HepG2 (cell line): ENCODE results near the gene EFNA2. TPM values are rescaled to one million over a fixed set of nuclear protein-coding genes. Genes with fewer than 3 reads are reported as not detected.

ENCODE experiments used
- FOXK2 ChIP-seq: fragments of 450-650 bp; IDR thresholded peaks from 2 replicates; pipeline ENCODE4 v1.6.1; 2016
- HDAC6 ChIP-seq: fragments of 200-600 bp; sonication (generic); IDR thresholded peaks from 2 replicates; pipeline ENCODE4 v1.7.0; 2017; ENCODE audit warnings: mild to moderate bottlenecking, antibody characterized with exemption, low read length, low read depth
- KLF11 ChIP-seq: IDR thresholded peaks from 2 replicates; pipeline ENCODE4 v1.6.1; 2016; ENCODE audit warnings: missing compliant biosample characterization
- MTF1 ChIP-seq: sonication (generic); formaldehyde crosslinking; IDR thresholded peaks from 2 replicates; pipeline ENCODE4 v1.5.0; 2020; ENCODE audit warnings: missing genetic modification reagents
- NFYC ChIP-seq: IDR thresholded peaks from 2 replicates; pipeline ENCODE4 v1.6.1; 2016; ENCODE audit warnings: missing genetic modification reagents, missing compliant biosample characterization
- RNF2 ChIP-seq: fragments of 450-650 bp; conservative IDR thresholded peaks from 2 replicates; pipeline ENCODE4 v1.6.1; 2016; ENCODE audit warnings: low read depth
- SATB2 ChIP-seq: sonication (generic); formaldehyde crosslinking; IDR thresholded peaks from 2 replicates; pipeline ENCODE4 v1.5.0; 2020; ENCODE audit warnings: missing genetic modification reagents
- SETDB1 ChIP-seq: sonication (generic); formaldehyde crosslinking; IDR thresholded peaks from 2 replicates; pipeline ENCODE4 v1.5.1; 2020; ENCODE audit warnings: missing genetic modification reagents, mild to moderate bottlenecking, borderline replicate concordance
- SNAPC2 ChIP-seq: sonication (generic); formaldehyde crosslinking; IDR thresholded peaks from 2 replicates; pipeline ENCODE4 v1.8.1; 2022; ENCODE audit warnings: mild to moderate bottlenecking, missing genetic modification reagents
- U2AF1 ChIP-seq: fragments of 200-400 bp; formaldehyde crosslinking; optimal IDR thresholded peaks from 2 replicates; pipeline ENCODE3; 2017; ENCODE audit warnings: mild to moderate bottlenecking, low read depth, low read length
- WIZ ChIP-seq: sonication (generic); formaldehyde crosslinking; IDR thresholded peaks from 2 replicates; pipeline ENCODE4 v1.5.1; 2020; ENCODE audit warnings: mild to moderate bottlenecking, missing genetic modification reagents
- ZBTB38 ChIP-seq: sonication (generic); formaldehyde crosslinking; IDR thresholded peaks from 2 replicates; pipeline ENCODE4 v1.5.1; 2020; ENCODE audit warnings: mild to moderate bottlenecking, missing genetic modification reagents
- ZBTB7B ChIP-seq: sonication (generic); formaldehyde crosslinking; IDR thresholded peaks from 2 replicates; pipeline ENCODE4 v1.4.0; 2020; ENCODE audit warnings: missing genetic modification reagents
- ZNF333 ChIP-seq: sonication (generic); formaldehyde crosslinking; IDR thresholded peaks from 2 replicates; pipeline ENCODE4 v1.4.0; 2020; ENCODE audit warnings: mild to moderate bottlenecking, missing genetic modification reagents, borderline replicate concordance
- ZNF510 ChIP-seq: sonication (generic); formaldehyde crosslinking; IDR thresholded peaks from 2 replicates; pipeline ENCODE4 v1.4.0; 2020; ENCODE audit warnings: low read depth, mild to moderate bottlenecking, missing genetic modification reagents
- ZNF543 ChIP-seq: sonication (generic); formaldehyde crosslinking; IDR thresholded peaks from 2 replicates; pipeline ENCODE4 v1.4.0; 2020; ENCODE audit warnings: mild to moderate bottlenecking, missing genetic modification reagents
- ZNF564 ChIP-seq: sonication (generic); formaldehyde crosslinking; IDR thresholded peaks from 2 replicates; pipeline ENCODE4 v1.8.1; 2023; ENCODE audit warnings: mild to moderate bottlenecking, missing genetic modification reagents
- ZNF569 ChIP-seq: sonication (generic); formaldehyde crosslinking; IDR thresholded peaks from 2 replicates; pipeline ENCODE4 v1.5.0; 2020; ENCODE audit warnings: mild to moderate bottlenecking, missing genetic modification reagents, moderate library complexity, borderline replicate concordance
- ZNF670 ChIP-seq: sonication (generic); formaldehyde crosslinking; IDR thresholded peaks from 2 replicates; pipeline ENCODE4 v1.8.0; 2022; ENCODE audit warnings: mild to moderate bottlenecking, missing genetic modification reagents, borderline replicate concordance
- ZNF674 ChIP-seq: sonication (generic); formaldehyde crosslinking; IDR thresholded peaks from 2 replicates; pipeline ENCODE4 v1.5.0; 2020; ENCODE audit warnings: low read depth, mild to moderate bottlenecking, missing genetic modification reagents
- ZNF766 ChIP-seq: sonication (generic); formaldehyde crosslinking; IDR thresholded peaks from 2 replicates; pipeline ENCODE4 v1.5.0; 2020; ENCODE audit warnings: missing genetic modification reagents, borderline replicate concordance
- ZNF772 ChIP-seq: sonication (generic); formaldehyde crosslinking; IDR thresholded peaks from 2 replicates; pipeline ENCODE4 v1.5.0; 2020; ENCODE audit warnings: mild to moderate bottlenecking, missing genetic modification reagents
- polyA plus RNA-seq, 8 experiments: library from polyadenylated mRNA; depleted of rRNA in 3 of 8; stranded (reverse) in 7 of 8; unstranded in 1 of 8; fragments of >200 nt; fragmentation: Illumina TruSeq in 4 of 8; extraction: Trizol in 4 of 8; gene quantifications; 2 replicates each; pipeline versions ENCODE4 v1.2.1 to v1.2.3, GENCODE V29; 2011 to 2016; ENCODE audit warnings: low read depth in 4 of 8, missing spikeins in 1 of 8, mixed read lengths in 1 of 8; ENCODE audit not compliant: insufficient read depth in 1 of 8
- total RNA-seq, 5 experiments: library from RNA; depleted of rRNA; stranded (reverse); fragments of >200 nt; fragmentation: Illumina TruSeq; extraction: Trizol; gene quantifications; 2 replicates each; pipeline ENCODE4 v1.2.3, GENCODE V29; 2016; ENCODE audit warnings: low read depth in 1 of 5
- TF ChIP-seq, protein P1 (sequence below): sonication (generic); formaldehyde crosslinking; IDR thresholded peaks from 2 replicates; pipeline ENCODE4 v1.5.0; 2020; ENCODE audit warnings: missing genetic modification reagents
- TF ChIP-seq, protein P2 (sequence below): sonication (generic); formaldehyde crosslinking; IDR thresholded peaks from 2 replicates; pipeline ENCODE4 v1.5.0; 2020; ENCODE audit warnings: mild to moderate bottlenecking, low read depth, missing genetic modification reagents, borderline replicate concordance
- TF ChIP-seq, protein P3 (sequence below): sonication (generic); formaldehyde crosslinking; IDR thresholded peaks from 2 replicates; pipeline ENCODE4 v1.4.0; 2020; ENCODE audit warnings: missing genetic modification reagents
- TF ChIP-seq, protein P4 (sequence below): sonication (generic); formaldehyde crosslinking; IDR thresholded peaks from 2 replicates; pipeline ENCODE4 v1.5.0; 2020; ENCODE audit warnings: missing genetic modification reagents, mild to moderate bottlenecking, borderline replicate concordance
- TF ChIP-seq, protein P5 (sequence below): sonication (generic); formaldehyde crosslinking; conservative IDR thresholded peaks from 2 replicates; pipeline ENCODE4 v1.4.0; 2020; ENCODE audit warnings: missing genetic modification reagents

Gene EFNA2
- total and polyA plus RNA-seq, 2 of the 13 experiments (the other 11 are each of a cell fraction or from before 2014, with no cell fraction given), result 6.0 to 9.9 TPM

DNA sequence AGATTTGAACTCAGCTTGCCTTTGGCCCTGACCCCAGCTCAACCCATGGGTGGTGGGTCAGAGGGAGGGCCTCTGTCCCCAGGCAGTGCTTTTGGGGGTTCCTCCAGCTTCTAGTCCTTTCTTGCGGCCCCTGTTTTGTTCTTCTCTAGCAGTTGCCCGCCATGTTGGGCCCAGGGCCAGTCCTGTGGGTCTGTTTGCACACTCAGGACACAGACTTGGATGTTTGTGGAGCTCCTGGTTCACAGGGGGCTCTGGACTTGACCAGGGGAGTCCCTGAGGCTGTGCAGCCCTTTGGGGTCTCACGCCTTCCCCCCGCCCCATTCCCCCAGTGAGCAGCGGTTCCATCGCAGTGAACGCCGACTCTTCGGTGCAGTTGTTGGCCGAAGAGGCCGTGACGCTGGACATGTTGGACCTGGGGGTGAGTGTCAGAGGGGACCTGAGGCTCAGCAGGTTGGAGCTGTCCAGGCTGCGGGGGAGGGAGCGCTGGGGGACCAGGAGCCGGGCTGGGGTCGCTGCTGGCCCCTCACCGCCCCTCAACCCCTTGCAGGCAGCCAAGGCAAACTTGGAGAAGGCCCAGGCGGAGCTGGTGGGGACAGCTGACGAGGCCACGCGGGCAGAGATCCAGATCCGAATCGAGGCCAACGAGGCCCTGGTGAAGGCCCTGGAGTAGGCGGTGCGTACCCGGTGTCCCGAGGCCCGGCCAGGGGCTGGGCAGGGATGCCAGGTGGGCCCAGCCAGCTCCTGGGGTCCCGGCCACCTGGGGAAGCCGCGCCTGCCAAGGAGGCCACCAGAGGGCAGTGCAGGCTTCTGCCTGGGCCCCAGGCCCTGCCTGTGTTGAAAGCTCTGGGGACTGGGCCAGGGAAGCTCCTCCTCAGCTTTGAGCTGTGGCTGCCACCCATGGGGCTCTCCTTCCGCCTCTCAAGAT, 41.6 kb upstream of the EFNA2 start (continued):
- TF ChIP-seq ZNF772 (CRISPR knock-in tag) (no peak), NFYC (CRISPR knock-in tag) (no peak), ZNF333 (CRISPR knock-in tag) (no peak), FOXK2 (no peak), ZNF766 (CRISPR knock-in tag) (no peak), SNAPC2 (CRISPR knock-in tag) (no peak), ZNF543 (CRISPR knock-in tag) (no peak; the same call in 1 of the 2 replicates), ZNF564 (no peak), ZBTB7B (CRISPR knock-in tag) (no peak), ZBTB38 (CRISPR knock-in tag) (peak; percentile 98), ZNF569 (no peak), SETDB1 (CRISPR knock-in tag) (no peak), ZNF674 (CRISPR knock-in tag) (no peak; the same call in 1 of the 2 replicates), KLF11 (no peak), MTF1 (CRISPR knock-in tag) (no peak), ZNF670 (CRISPR knock-in tag) (peak; percentile 4; the same call in 1 of the 2 replicates), HDAC6 (no peak), WIZ (CRISPR knock-in tag) (no peak), U2AF1 (no peak), RNF2 (no peak), SATB2 (CRISPR knock-in tag) (0 out of 2 replicates have a peak, but pooled peaks have one; percentile 64), ZNF510 (no peak)
- TF ChIP-seq, protein P1, sequence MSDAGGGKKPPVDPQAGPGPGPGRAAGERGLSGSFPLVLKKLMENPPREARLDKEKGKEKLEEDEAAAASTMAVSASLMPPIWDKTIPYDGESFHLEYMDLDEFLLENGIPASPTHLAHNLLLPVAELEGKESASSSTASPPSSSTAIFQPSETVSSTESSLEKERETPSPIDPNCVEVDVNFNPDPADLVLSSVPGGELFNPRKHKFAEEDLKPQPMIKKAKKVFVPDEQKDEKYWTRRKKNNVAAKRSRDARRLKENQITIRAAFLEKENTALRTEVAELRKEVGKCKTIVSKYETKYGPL (CRISPR knock-in tag), result no peak
- TF ChIP-seq, protein P2, sequence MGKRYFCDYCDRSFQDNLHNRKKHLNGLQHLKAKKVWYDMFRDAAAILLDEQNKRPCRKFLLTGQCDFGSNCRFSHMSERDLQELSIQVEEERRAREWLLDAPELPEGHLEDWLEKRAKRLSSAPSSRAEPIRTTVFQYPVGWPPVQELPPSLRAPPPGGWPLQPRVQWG (CRISPR knock-in tag), result no peak
- TF ChIP-seq, protein P3, sequence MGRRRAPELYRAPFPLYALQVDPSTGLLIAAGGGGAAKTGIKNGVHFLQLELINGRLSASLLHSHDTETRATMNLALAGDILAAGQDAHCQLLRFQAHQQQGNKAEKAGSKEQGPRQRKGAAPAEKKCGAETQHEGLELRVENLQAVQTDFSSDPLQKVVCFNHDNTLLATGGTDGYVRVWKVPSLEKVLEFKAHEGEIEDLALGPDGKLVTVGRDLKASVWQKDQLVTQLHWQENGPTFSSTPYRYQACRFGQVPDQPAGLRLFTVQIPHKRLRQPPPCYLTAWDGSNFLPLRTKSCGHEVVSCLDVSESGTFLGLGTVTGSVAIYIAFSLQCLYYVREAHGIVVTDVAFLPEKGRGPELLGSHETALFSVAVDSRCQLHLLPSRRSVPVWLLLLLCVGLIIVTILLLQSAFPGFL, result no peak
- TF ChIP-seq, protein P4, sequence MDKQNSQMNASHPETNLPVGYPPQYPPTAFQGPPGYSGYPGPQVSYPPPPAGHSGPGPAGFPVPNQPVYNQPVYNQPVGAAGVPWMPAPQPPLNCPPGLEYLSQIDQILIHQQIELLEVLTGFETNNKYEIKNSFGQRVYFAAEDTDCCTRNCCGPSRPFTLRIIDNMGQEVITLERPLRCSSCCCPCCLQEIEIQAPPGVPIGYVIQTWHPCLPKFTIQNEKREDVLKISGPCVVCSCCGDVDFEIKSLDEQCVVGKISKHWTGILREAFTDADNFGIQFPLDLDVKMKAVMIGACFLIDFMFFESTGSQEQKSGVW (CRISPR knock-in tag), result no peak
- TF ChIP-seq, protein P5, sequence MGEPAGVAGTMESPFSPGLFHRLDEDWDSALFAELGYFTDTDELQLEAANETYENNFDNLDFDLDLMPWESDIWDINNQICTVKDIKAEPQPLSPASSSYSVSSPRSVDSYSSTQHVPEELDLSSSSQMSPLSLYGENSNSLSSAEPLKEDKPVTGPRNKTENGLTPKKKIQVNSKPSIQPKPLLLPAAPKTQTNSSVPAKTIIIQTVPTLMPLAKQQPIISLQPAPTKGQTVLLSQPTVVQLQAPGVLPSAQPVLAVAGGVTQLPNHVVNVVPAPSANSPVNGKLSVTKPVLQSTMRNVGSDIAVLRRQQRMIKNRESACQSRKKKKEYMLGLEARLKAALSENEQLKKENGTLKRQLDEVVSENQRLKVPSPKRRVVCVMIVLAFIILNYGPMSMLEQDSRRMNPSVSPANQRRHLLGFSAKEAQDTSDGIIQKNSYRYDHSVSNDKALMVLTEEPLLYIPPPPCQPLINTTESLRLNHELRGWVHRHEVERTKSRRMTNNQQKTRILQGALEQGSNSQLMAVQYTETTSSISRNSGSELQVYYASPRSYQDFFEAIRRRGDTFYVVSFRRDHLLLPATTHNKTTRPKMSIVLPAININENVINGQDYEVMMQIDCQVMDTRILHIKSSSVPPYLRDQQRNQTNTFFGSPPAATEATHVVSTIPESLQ, result 0 out of 2 replicates have a peak, but pooled peaks have one; percentile 19
